ENCODE measurements around the gene SDK2. TPM values are rescaled to one million over a fixed set of nuclear protein-coding genes. Genes with fewer than 3 reads are reported as not detected.

The SDK2 gene
- total and polyA plus RNA-seq, 8 donors = 0.04 to 0.31 (median 0.17) TPM

- H3K9me3 ChIP-seq = no peaks in the 10 kb centered on the region
- H3K36me3 ChIP-seq = no peaks in the 10 kb centered on the region
- no peaks in the 10 kb centered on the region for H3K4me1 ChIP-seq
- no peak overlapping the region for H3K4me3 ChIP-seq
- WGBS, 2 donors = 58 to 93% methylated on average over 1 of the region's 1 CpG
- TF ChIP-seq CTCF (IDR thresholded peaks at IDR 0.05) = no peak
- no peaks in the 10 kb centered on the region for H3K27me3 ChIP-seq
- no peak for ATAC-seq
- intact Hi-C loops (cut with DNase I) = no loop called here
- no peak overlapping the region for H3K27ac ChIP-seq
- no peak for DNase-seq
- FAIRE-seq = no peak
These were observed 191.2 kb downstream of the SDK2 start for GRCh38 chr17:73453090-73453489.

GRCh38 chr17:73452009-73452408, 192.2 kb downstream of the SDK2 start:
- Histone ChIP-seq H3K4me1 (no peaks in the 10 kb centered on the region), H3K36me3 (no peaks in the 10 kb centered on the region), H3K4me3 (no peak overlapping the region), H3K27me3 (no peaks in the 10 kb centered on the region), H3K27ac (no peak overlapping the region), H3K9me3 (no peaks in the 10 kb centered on the region)
- no peak for DNase-seq
- intact Hi-C loops (cut with DNase I) = no loop called here
- 74 to 75% methylated on average over 3 of the region's 3 CpGs for WGBS, 2 donors
- TF ChIP-seq CTCF (IDR thresholded peaks at IDR 0.05) = no peak
- FAIRE-seq = no peak
- no peak for ATAC-seq

GRCh38 chr17:73447319-73447718, 196.9 kb downstream of the SDK2 start:
- Histone ChIP-seq H3K9me3 (no peaks in the 10 kb centered on the region), H3K27me3 (no peaks in the 10 kb centered on the region), H3K4me3 (no peak overlapping the region), H3K36me3 (no peaks in the 10 kb centered on the region), H3K27ac (no peak overlapping the region), H3K4me1 (no peaks in the 10 kb centered on the region)
- FAIRE-seq (no peak), DNase-seq (no peak), ATAC-seq (no peak)
- no peak for TF ChIP-seq CTCF (IDR thresholded peaks at IDR 0.05)
- intact Hi-C loops (cut with DNase I) = no loop called here
- 58 to 65% methylated on average over 18 of the region's 18 CpGs for WGBS, 2 donors

GRCh38 chr17:73446617-73447016, 197.6 kb downstream of the SDK2 start:
- Histone ChIP-seq H3K4me3 (no peak overlapping the region), H3K27me3 (no peaks in the 10 kb centered on the region), H3K27ac (no peak overlapping the region), H3K4me1 (no peaks in the 10 kb centered on the region), H3K36me3 (no peaks in the 10 kb centered on the region), H3K9me3 (no peaks in the 10 kb centered on the region)
- no peak for ATAC-seq
- no peak for DNase-seq
- intact Hi-C loops (cut with DNase I) = no loop called here
- FAIRE-seq = no peak
- 56 to 65% methylated on average over 9 of the region's 9 CpGs for WGBS, 2 donors
- TF ChIP-seq CTCF (IDR thresholded peaks at IDR 0.05) = no peak

- no peak overlapping the region for H3K27ac ChIP-seq
- FAIRE-seq (no peak), ATAC-seq (no peak), DNase-seq (no peak)
- H3K4me3 ChIP-seq = no peak overlapping the region
- H3K4me1 ChIP-seq = no peaks in the 10 kb centered on the region
- WGBS, 2 donors = 66 to 71% methylated on average over 7 of the region's 7 CpGs
- no peaks in the 10 kb centered on the region for H3K36me3 ChIP-seq
- TF ChIP-seq CTCF (IDR thresholded peaks at IDR 0.05) = no peak
- H3K9me3 ChIP-seq = no peaks in the 10 kb centered on the region
- intact Hi-C loops (cut with DNase I) = no loop called here
- H3K27me3 ChIP-seq = no peaks in the 10 kb centered on the region
These were observed 198.8 kb downstream of the SDK2 start for GRCh38 chr17:73445466-73445865.
